Fibroblast of skin of left quadriceps (primary cell): ENCODE measurements around the gene OXSR1.
"Not testable (repeated sequence)": the region's sequence is repeated elsewhere in the genome, so short reads cannot be mapped to it uniquely, and the experiment has no call there.

ENCODE experiments used
- DNase-seq, 2 experiments: peaks; one replicate each; pipeline ENCODE4 v3.0.0-alpha.2; 2013; ENCODE audit warnings: low read depth in 2 of 2

The OXSR1 gene

DNA sequence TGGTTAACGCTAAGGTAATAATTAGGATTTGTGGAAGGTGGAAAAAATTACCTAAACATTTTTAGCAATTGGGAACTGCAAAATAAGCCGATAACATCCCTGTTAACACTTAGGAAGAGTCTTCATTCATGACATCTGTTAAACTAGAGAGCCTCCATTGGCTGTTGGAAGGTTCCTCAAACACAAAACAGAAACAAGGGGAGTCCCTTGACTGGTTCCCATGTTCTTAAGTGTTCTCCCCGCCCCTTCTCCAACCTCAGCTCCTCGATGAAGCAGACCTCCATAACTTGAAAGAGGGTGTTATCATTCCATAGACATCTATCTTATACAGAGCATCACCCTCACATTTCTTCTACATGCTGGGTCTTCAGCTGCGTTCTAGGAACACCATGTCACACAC lies 102.8 kb downstream of the OXSR1 start:
- DNase-seq = no peak

DNA sequence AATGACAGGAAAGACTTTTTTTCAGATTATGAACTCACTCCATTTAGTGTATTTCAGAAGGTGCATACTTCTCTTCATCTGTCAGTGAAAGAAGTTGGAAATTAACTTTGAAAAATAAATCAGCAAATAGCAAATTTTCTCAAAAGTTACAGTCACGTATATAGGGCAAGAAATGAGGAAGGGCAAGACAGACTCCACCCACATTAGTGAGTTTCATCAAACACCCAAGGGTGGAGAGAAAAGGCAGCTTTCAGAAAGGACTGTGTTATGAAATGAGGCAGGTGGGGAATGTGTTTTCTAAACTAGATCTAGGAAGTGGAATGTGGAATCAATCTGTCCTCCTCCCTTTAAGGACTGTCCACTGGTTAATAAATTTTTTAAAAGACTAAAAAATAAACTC lies 103.2 kb downstream of the OXSR1 start:
- no peak for DNase-seq

DNA sequence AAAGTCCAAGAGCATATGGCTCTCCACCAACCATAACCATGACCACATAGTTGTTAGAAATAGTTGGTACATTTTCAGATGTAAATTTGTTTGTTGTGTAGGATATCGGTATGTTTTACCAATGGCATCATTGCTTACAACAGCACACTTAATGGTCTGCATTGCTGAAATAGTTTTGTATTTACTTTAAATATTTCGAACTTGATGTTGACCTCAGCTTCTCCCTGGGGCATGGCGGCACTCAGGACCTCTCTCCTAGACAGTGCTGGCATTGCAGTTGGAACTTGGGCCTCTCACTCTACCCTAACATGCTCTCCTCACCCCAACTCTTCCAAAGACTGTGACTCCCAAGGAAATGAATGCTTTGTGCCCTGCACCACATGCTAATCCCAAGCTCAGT lies 105.3 kb downstream of the OXSR1 start:
- no peak for DNase-seq

DNA sequence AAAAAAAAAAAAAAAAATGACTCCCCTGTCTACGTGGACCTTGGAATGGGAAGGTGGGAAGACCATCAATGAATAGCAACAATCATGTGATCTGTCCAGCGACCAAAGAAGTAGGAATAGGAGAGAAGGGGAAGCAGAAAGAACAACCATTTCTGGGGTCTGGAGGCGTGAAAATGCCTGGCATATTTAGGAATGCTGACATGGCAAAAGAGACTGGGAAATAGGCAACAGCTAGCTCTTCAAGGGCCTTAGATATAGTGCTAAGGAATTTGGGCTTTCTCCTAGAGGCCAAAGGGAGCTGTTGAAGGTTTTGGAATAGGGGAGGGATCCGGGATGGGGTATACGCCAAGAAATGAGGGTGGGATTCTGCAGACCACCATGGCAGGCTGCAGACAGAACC lies 106.2 kb downstream of the OXSR1 start:
- no peak for DNase-seq

DNA sequence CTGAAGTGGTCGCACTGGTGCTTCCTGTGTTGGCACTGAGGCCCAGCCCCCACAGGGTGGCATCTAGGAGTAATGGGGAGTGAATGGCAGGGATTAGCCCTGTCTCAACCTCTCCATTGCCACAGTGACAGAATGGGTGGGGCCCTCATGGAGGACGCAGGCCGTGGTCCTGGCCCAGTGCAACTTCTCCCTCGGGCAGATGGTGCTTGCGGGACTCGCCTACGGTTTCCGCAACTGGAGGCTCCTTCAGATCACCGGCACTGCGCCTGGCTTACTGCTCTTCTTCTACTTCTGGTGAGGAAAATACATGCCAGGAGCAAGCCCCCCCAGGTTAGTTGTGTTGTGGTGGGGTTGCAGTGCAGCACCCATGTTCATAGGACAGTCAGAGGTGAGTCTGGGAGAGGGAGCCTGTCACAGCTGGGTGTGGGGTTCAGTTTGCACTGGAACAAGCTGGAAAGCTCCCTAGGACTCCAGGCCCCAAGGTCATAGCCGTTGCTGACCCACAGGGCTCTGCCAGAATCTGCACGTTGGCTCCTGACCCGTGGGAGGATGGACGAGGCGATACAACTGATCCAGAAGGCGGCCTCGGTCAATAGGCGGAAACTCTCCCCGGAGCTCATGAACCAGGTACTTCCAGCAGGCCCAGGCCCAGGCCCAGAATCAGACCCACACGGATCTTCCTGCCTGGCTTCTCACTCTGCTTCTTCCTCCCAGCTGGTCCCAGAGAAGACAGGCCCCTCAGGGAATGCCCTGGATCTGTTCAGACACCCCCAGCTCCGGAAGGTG lies 109.7 kb downstream of the OXSR1 start:
- DNase-seq = no peak

DNA sequence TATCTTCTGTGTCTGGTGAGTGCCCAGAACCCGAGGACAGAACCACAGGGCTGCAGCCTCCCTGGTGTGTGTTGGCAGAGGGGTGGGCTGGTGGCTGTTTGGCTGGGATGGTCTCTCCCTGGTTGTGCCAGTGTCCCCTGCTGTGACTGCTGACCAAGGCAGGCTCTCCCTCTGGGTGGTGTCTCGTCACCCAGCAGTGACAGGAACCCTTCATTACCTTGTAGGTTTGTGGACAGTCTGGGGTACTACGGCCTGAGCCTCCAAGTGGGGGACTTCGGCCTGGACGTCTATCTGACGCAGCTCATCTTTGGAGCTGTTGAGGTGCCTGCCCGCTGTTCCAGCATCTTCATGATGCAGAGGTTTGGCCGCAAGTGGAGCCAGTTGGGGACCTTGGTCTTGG lies 110.3 kb downstream of the OXSR1 start:
- DNase-seq = no peak

DNA sequence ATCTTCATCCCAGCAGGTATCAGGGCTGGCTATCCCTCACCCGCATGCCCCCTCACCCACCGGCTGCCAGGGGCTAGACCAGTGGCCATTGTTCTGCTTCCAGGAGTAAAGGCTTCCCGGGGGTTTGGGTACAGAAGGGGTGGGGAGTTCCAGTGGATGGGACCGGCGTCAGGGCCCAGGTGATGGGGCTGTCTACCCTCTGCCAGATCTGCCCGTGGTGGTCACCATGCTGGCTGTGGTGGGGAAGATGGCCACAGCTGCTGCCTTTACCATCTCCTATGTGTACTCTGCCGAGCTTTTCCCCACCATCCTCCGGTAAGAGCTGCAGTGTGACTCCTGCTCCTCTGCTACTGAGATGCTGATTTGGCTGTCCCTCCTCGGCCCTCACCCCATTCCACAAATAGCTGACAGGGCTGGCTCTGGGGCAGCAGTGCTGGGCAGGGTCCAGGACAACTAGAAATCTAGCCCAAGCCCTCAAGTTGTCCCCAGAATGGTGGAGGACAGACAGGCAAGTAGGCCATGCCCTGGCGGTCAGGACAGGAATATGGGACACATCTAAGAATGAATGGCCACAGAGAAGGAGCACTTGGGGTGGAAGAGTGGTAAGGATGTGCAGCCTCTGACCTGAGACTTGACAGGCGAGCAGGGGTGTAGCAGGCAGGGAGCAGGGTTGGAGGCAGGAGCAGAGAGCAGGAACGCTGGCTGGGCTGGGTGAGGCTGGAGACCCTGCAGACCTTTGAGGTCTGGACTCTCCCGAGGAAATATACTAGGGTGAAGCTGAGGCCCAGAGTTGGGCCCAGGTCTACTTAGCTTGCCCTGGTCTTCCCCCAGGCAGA lies 111.0 kb downstream of the OXSR1 start:
- DNase-seq = no peak

DNA sequence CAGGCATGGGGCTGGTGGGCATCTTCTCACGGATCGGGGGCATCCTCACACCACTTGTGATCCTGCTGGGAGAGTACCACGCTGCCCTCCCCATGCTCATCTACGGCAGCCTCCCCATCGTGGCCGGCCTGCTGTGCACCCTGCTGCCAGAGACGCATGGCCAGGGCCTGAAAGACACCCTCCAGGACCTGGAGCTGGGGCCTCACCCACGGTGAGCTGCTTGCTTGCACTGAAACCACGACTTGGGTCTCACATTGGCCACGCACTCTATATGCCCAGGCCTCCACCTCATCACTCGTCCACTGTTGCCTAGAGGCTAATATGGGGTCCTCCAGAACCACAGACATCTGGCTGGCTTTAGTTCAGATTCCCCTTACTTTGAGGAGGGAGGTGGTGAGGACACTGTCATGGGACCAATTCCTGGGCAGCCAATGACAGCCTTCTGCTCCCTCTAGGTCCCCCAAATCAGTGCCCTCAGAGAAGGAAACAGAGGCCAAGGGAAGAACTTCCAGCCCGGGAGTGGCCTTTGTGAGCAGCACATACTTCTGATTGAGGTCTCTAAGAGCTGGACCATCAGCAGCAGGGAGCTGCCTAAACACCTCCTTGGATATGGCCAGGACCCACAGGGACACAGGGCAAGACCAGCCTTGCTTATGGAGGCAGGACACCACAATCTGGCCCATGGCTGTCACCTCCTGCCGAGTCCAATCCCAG lies 111.7 kb downstream of the OXSR1 start:
- no peak for DNase-seq

DNA sequence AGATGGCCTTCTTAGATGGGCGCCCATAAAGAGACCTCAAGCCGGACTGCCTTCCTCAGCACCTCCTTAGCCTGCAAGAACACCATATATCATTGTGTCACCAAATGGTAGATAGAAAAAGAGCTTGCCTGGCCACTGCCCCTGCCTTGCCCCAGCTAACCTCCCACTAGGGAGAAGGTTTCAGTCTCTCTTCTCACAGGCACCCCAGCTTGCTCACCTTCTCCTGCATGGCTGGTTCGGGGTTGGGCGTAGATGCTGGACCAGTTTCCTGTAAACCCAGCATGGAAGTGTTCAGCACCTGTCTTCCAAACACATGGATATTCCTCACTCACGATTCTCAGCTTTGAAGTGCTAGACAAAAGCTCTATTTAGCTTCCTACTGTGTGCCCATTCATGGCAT lies 113.5 kb downstream of the OXSR1 start:
- DNase-seq = no peak

DNA sequence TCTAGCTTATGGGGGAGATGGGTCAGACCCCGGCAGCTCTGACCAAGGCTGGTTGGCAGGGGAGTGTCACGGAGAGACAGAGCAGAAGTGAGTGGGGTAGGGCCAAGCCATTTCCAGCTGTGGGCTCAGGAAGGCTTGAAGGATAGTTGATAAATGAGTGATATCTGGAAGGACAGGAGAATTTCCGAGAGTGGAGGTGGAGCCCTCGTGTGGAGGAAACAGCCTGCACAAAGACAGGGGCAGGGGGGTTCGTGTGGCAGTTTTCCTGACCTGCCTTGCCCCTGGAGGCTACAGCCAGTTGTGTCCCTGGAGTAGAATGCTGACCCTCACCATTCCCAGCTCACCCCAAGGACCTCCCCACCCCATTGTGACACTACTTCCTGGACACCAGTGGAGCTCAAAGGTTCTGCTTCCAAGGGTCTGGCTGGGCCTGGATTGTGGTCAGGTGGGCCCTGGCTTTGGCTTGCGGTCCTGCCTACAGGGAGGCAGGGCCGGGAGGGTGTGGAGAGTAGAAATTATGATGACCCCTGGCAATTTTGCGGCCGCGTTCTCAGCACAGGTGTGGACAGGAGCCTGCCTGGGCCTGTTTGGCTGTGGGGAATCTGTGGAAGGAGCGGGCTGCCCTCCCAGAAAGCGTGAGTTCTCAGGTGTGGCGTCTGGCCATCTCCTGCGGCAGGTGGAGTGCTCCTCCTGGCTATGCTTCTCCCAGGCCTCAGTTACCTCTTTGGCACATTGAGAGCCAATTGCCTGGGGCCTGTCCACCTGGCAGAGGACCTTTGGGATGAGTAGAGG lies 116.8 kb downstream of the OXSR1 start, which contains the start of gene SLC22A14:
Gene SLC22A14, plus strand, starts transcription at position 400 of the 792 bp plus-strand sequence. CDS start 23,733 bp downstream, outside the sequence.
- DNase-seq = no peak

DNA sequence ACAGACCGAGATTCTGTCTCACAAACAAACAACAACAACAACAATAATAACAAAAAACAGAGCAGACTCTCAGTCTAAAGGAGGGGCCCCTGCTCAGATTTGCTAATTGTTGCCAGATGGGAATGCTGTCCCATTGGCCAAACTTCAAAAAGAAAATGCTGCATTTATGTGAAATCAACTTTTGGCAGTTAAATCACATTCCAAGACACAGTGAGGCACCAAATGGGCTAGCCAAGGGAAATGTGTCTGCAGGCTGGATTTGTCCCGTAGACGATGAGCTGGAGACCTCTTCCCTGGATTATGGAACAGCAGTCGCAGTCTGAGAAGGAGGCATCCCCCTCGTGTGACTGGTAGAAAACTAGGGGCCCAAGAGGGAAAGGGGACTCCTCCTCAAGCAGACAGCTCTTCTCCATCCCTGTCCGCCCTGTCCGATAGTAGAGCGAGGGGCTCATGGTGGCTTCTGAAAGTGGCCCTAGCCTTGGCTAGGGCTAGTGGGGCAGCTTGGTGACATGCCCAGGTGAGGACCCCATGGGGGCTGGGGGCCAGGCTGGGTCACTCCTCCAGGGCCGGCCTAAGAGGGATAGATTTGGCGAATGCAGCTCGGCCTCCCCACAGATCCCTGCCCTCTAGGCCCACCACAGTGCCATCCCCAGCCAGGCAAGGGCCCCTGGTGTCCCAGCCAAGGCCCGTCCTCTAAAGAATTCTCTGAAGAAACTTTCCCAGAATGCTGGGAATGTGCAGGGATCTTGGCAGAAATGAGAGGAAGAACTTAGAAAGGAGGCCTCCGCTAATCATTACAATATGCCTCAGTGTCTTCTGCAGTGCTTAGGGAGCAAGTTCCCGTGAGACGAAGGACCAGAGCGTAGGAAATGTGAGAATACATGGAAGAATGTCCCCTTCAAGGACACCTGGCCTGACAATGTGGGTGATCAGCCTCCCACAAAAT lies 118.7 kb downstream of the OXSR1 start:
- peak; percentile 77 to 78 for DNase-seq

DNA sequence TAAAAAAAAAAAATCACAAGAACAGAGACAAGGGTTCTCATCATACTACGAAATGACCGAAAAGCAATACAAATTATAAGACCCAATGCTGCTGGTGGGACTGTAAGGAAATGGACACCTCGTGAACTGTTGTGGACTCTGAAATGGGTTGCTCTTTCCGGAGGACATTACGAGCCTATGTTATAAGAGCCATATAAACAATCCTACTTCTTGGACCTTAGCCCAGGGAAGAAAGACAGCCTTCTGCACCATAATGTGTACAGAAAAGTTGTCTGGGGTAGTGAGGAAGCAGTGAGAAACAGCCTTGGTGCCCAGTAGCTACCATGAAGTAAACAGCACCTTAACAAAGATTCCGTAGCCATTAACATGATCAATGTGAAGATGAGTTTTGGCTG lies 119.4 kb downstream of the OXSR1 start:
- DNase-seq = no peak

DNA sequence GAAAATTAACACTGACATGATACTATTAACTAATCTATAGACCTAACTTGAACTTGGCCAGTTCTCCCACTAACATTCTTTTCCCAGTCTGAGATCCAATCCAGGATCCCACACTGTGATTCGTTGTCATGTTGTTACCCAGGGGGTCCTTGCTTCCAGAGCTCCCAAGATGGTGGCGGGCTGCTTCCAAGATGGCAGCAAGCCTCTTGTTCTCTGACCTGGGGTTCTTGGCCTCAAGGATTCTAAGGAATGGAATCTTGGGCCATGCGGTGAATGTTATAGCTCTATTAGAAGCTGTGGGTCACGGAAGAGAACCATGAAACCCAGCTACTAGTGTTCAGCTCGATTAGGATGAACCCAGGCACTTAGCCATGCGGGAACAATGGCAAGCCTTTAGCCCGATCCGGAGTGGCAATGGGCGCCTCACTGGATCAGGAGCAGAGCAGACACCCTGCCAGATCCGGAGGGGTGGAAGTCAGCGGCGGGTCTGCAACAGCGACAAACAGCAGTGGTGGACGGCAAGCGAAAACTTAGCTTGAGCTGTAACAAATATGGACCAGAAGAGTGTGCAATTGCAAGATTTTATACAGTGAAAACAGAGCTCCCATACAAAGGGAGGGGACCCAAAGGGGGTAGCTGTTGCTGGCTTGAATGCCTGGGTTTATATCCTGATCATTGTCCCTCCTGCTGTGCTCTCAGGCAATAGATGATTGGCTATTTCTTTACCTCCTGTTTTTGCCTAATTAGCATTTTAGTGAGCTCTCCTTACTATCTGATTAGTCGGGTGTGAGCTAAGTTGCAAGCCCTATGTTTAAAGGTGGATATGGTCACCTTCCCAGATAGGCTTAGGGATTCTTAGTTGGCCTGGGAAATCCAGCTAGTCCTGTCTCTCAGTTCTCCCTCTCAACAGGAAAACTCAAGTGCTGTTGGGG lies 124.2 kb downstream of the OXSR1 start:
- not testable (repeated sequence) for DNase-seq

DNA sequence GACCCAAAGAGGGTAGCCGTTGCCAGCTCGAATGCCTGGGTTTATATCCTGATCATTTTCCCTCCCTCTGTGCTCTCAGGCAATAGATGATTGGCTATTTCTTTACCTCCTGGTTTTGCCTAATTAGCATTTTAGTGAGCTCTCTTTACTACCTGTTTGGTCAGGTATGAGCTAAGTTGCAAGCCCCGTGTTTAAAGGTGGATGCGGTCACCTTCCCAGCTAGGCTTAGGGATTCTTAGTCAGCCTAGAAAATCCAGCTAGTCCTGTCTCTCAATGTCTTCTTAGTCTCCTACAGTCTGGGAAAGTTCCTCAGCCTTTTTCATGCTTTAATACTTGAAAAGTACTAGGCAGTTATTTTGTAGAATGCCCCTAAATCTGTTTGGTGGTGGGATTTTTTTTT lies 131.7 kb downstream of the OXSR1 start:
- not testable (repeated sequence) for DNase-seq

DNA sequence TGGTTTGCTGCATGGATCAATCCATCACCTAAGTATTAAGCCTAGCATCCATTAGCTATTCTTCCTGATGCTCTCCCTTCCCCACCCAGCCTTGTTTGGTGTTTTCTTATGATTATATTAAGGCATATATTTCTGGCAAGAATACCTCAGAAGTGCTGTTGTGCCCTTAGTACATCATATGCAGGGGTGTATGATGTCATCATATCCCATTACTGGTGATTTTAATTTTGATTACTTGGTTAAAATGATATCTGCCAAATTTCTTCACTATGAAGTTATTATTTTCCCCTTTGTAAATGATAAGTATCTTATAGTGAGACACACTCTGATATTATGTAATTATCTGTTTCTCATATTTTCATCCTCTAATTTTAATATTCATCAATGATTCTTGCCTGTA lies 132.2 kb downstream of the OXSR1 start:
- DNase-seq = no peak

DNA sequence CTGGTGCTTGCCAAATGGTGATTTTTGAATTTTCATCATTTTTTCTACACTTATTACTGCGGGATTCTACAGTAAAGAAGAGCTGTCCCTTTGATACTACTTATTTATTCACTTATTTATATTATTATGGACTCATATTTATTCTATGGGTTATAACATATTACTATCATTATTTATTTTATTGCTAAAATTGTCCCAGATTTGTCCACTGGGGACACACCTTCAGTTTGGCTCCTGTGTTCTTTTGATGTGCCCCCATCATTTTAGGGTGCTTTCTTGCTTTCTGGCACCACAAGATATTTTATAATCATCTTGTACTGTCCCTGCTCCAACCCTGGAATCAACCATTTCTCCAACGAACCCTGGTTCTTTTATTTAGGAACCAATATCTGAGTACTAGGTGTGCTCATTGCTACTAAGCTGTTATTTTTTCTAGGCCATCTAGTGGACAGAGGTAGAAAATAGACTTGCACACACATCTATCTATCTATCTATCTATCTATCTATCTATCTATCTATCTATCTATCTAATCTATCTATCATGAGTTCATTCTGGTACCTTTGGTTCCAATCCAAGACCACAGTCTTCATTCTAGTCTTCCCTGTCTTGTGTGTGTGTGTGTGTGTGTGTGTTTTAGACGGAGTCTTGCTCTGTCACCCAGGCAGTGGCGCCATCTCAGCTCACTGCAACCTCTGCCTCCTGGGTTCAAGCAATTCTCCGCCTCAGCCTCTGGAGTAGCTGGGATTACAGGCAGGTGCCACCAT lies 132.8 kb downstream of the OXSR1 start:
- no peak for DNase-seq
